Measurements from ENCODE around the gene SUZ12.

- TF ChIP-seq CTCF (IDR thresholded peaks at IDR 0.05; ENCODE audit: insufficient read depth, low read length, poor library complexity, severe bottlenecking), result no peak
- no peak for TF ChIP-seq EZH2phosphoT487 (conservative IDR thresholded peaks at IDR 0.05; ENCODE audit: low read length)
Observed at GRCh38 chr17:31967648-31968047, 30.8 kb downstream of the SUZ12 start.

Measured in SU-DHL-6 (cell line).